HepG2 (cell line): ENCODE data around the gene AP1G1. TPM values are rescaled to one million over a fixed set of nuclear protein-coding genes. Genes with fewer than 3 reads are reported as not detected.

ENCODE experiments used
- CREM ChIP-seq, 2 experiments: sonication (generic) in 1 of 2; formaldehyde crosslinking in 1 of 2; IDR thresholded peaks; 2 replicates each; pipeline versions ENCODE4 v1.4.0 to v1.6.1; 2016 to 2020; ENCODE audit warnings: antibody characterized with exemption in 1 of 2, mild to moderate bottlenecking in 1 of 2, missing genetic modification reagents in 1 of 2
- FLYWCH1 ChIP-seq: sonication (generic); formaldehyde crosslinking; IDR thresholded peaks from 2 replicates; pipeline ENCODE4 v1.8.1; 2023; ENCODE audit warnings: mild to moderate bottlenecking, missing genetic modification reagents
- FOXP1 ChIP-seq, 2 experiments: fragments of 450-650 bp in 1 of 2; IDR thresholded peaks; 2 replicates each; pipeline ENCODE4 v1.6.1; 2017 to 2018; ENCODE audit warnings: antibody characterized with exemption in 1 of 2
- GFI1 ChIP-seq: sonication (generic); formaldehyde crosslinking; IDR thresholded peaks from 2 replicates; pipeline ENCODE4 v1.5.0; 2020; ENCODE audit warnings: missing genetic modification reagents, mild to moderate bottlenecking, borderline replicate concordance
- GPN1 ChIP-seq: sonication (generic); formaldehyde crosslinking; IDR thresholded peaks from 2 replicates; pipeline ENCODE4 v1.5.1; 2020; ENCODE audit warnings: missing genetic modification reagents, borderline replicate concordance
- HIVEP1 ChIP-seq: sonication (generic); formaldehyde crosslinking; IDR thresholded peaks from 2 replicates; pipeline ENCODE4 v1.4.0; 2020; ENCODE audit warnings: mild to moderate bottlenecking, missing genetic modification reagents
- KAT8 ChIP-seq: IDR thresholded peaks from 2 replicates; pipeline ENCODE4 v1.6.1; 2016; ENCODE audit warnings: missing genetic modification reagents, missing compliant biosample characterization
- NCOA2 ChIP-seq: sonication (generic); formaldehyde crosslinking; IDR thresholded peaks from 2 replicates; pipeline ENCODE4 v1.8.0; 2022; ENCODE audit warnings: inconsistent platforms
- PTBP1 ChIP-seq: fragments of 200-400 bp; formaldehyde crosslinking; IDR thresholded peaks from 2 replicates; pipeline ENCODE4 v1.6.1; 2018; ENCODE audit warnings: low read length, low read depth; ENCODE audit not compliant: poor library complexity, severe bottlenecking
- RNF2 ChIP-seq: fragments of 450-650 bp; conservative IDR thresholded peaks from 2 replicates; pipeline ENCODE4 v1.6.1; 2016; ENCODE audit warnings: low read depth
- SIX1 ChIP-seq: sonication (generic); formaldehyde crosslinking; IDR thresholded peaks from 2 replicates; pipeline ENCODE4 v1.4.0; 2020; ENCODE audit warnings: missing genetic modification reagents, borderline replicate concordance
- STAT5B ChIP-seq: sonication (generic); formaldehyde crosslinking; IDR thresholded peaks from 2 replicates; pipeline ENCODE4 v1.4.0; 2020; ENCODE audit warnings: missing genetic modification reagents
- TARDBP ChIP-seq: sonication (generic); formaldehyde crosslinking; IDR thresholded peaks from 2 replicates; pipeline ENCODE4 v1.8.0; 2022; ENCODE audit warnings: mild to moderate bottlenecking, missing genetic modification reagents
- TRIM24 ChIP-seq: sonication (generic); formaldehyde crosslinking; IDR thresholded peaks from 2 replicates; pipeline ENCODE4 v1.8.0; 2022; ENCODE audit warnings: mild to moderate bottlenecking, missing genetic modification reagents
- ZIK1 ChIP-seq: sonication (generic); formaldehyde crosslinking; IDR thresholded peaks from 2 replicates; pipeline ENCODE4 v1.5.0; 2020; ENCODE audit warnings: mild to moderate bottlenecking, low read depth, missing genetic modification reagents, borderline replicate concordance
- ZNF446 ChIP-seq: sonication (generic); formaldehyde crosslinking; IDR thresholded peaks from 2 replicates; pipeline ENCODE4 v1.5.0; 2020; ENCODE audit warnings: mild to moderate bottlenecking, missing genetic modification reagents
- ZNF501 ChIP-seq: sonication (generic); formaldehyde crosslinking; IDR thresholded peaks from 2 replicates; pipeline ENCODE4 v1.5.1; 2020; ENCODE audit warnings: mild to moderate bottlenecking, moderate library complexity, missing genetic modification reagents
- ZNF589 ChIP-seq: sonication (generic); formaldehyde crosslinking; conservative IDR thresholded peaks from 2 replicates; pipeline ENCODE4 v1.8.0; 2022; ENCODE audit warnings: mild to moderate bottlenecking, moderate library complexity, missing genetic modification reagents
- ZNF878 ChIP-seq: sonication (generic); formaldehyde crosslinking; IDR thresholded peaks from 2 replicates; pipeline ENCODE4 v1.8.1; 2023; ENCODE audit warnings: mild to moderate bottlenecking, missing genetic modification reagents, moderate library complexity
- polyA plus RNA-seq, 8 experiments: library from polyadenylated mRNA; depleted of rRNA in 3 of 8; stranded (reverse) in 7 of 8; unstranded in 1 of 8; fragments of >200 nt; fragmentation: Illumina TruSeq in 4 of 8; extraction: Trizol in 4 of 8; gene quantifications; 2 replicates each; pipeline versions ENCODE4 v1.2.1 to v1.2.3, GENCODE V29; 2011 to 2016; ENCODE audit warnings: low read depth in 4 of 8, missing spikeins in 1 of 8, mixed read lengths in 1 of 8; ENCODE audit not compliant: insufficient read depth in 1 of 8
- total RNA-seq, 5 experiments: library from RNA; depleted of rRNA; stranded (reverse); fragments of >200 nt; fragmentation: Illumina TruSeq; extraction: Trizol; gene quantifications; 2 replicates each; pipeline ENCODE4 v1.2.3, GENCODE V29; 2016; ENCODE audit warnings: low read depth in 1 of 5
- TF ChIP-seq, protein P1 (sequence below): IDR thresholded peaks from 2 replicates; pipeline ENCODE4 v1.6.1; 2012; ENCODE audit warnings: low read length, improper control_type of control experiment
- TF ChIP-seq, protein P2 (sequence below): sonication (generic); formaldehyde crosslinking; IDR thresholded peaks from 2 replicates; pipeline ENCODE4 v1.5.0; 2020; ENCODE audit warnings: missing genetic modification reagents, mild to moderate bottlenecking, borderline replicate concordance
- TF ChIP-seq, protein P3 (sequence below): IDR thresholded peaks from 2 replicates; pipeline ENCODE4 v1.6.1; 2016; ENCODE audit warnings: low read depth

The AP1G1 gene
- total and polyA plus RNA-seq, 2 of the 13 experiments (the other 11 are each of a cell fraction or from before 2014, with no cell fraction given): 62.2 to 66.2 TPM

DNA sequence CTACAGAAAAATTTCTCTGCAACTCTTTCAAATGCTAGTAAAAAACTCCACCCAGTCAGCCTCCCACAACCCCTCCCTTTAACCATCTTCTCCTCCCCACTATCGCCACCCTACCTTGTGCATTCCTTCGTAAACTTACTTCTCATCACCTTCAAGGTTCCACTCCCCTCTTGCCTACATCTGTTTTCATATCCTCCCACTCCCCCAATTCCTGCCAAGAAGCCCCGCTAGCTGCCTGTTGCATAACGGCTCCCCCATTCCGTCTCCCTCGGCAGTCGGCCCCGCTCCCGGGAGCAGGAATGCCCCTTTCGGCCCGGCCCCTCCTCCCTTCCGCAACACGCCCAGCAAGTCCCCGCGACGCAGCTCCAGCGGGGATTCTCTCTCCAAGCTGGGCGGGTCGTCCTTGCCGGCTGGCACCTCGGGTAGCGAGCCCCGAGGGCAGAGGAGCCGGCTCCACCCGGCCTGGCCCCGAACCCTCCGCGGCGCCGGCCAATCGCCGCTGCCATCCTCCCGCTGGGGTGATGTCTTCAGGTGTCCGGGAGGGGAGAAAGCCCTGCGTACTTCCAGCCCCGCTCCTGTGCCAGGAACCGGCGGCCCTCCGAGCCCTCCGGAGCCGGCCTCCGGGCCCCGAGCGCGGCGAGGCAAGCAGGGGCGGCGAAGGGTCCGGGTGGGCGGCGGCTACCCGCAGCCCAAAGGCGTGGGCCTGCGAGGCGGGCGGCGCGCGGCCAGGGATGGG is 85.7 kb downstream of the AP1G1 start (continued):
- TF ChIP-seq, protein P1, sequence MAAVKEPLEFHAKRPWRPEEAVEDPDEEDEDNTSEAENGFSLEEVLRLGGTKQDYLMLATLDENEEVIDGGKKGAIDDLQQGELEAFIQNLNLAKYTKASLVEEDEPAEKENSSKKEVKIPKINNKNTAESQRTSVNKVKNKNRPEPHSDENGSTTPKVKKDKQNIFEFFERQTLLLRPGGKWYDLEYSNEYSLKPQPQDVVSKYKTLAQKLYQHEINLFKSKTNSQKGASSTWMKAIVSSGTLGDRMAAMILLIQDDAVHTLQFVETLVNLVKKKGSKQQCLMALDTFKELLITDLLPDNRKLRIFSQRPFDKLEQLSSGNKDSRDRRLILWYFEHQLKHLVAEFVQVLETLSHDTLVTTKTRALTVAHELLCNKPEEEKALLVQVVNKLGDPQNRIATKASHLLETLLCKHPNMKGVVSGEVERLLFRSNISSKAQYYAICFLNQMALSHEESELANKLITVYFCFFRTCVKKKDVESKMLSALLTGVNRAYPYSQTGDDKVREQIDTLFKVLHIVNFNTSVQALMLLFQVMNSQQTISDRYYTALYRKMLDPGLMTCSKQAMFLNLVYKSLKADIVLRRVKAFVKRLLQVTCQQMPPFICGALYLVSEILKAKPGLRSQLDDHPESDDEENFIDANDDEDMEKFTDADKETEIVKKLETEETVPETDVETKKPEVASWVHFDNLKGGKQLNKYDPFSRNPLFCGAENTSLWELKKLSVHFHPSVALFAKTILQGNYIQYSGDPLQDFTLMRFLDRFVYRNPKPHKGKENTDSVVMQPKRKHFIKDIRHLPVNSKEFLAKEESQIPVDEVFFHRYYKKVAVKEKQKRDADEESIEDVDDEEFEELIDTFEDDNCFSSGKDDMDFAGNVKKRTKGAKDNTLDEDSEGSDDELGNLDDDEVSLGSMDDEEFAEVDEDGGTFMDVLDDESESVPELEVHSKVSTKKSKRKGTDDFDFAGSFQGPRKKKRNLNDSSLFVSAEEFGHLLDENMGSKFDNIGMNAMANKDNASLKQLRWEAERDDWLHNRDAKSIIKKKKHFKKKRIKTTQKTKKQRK: no peak
- TF ChIP-seq SIX1 (CRISPR knock-in tag) (no peak), GPN1 (CRISPR knock-in tag) (no peak), GFI1 (CRISPR knock-in tag) (no peak), ZNF501 (peak; percentile 87; the same call in 1 of the 2 replicates), ZNF878 (CRISPR knock-in tag) (no peak), FOXP1 (IDR thresholded peaks at IDR 0.05) (no peak), FOXP1 (CRISPR knock-in tag; IDR thresholded peaks at IDR 0.05) (no peak), NCOA2 (CRISPR knock-in tag) (no peak), ZNF446 (CRISPR knock-in tag) (no peak; the same call in 1 of the 2 replicates), KAT8 (CRISPR knock-in tag) (0 out of 2 replicates have a peak, but pooled peaks have one; percentile 32), HIVEP1 (CRISPR knock-in tag) (peak; percentile 98), ZIK1 (CRISPR knock-in tag) (0 out of 2 replicates have a peak, but pooled peaks have one; percentile 11), RNF2 (no peak), TARDBP (CRISPR knock-in tag) (no peak; the same call in 1 of the 2 replicates), STAT5B (CRISPR knock-in tag) (no peak), ZNF589 (CRISPR knock-in tag) (no peak; the same call in 1 of the 2 replicates), CREM (IDR thresholded peaks at IDR 0.05) (no peak), CREM (CRISPR knock-in tag; IDR thresholded peaks at IDR 0.05) (no peak), FLYWCH1 (0 out of 2 replicates have a peak, but pooled peaks have one; percentile 45), PTBP1 (no peak), TRIM24 (CRISPR knock-in tag) (no peak)
- TF ChIP-seq, protein P2, sequence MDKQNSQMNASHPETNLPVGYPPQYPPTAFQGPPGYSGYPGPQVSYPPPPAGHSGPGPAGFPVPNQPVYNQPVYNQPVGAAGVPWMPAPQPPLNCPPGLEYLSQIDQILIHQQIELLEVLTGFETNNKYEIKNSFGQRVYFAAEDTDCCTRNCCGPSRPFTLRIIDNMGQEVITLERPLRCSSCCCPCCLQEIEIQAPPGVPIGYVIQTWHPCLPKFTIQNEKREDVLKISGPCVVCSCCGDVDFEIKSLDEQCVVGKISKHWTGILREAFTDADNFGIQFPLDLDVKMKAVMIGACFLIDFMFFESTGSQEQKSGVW: no peak
- TF ChIP-seq, protein P3, sequence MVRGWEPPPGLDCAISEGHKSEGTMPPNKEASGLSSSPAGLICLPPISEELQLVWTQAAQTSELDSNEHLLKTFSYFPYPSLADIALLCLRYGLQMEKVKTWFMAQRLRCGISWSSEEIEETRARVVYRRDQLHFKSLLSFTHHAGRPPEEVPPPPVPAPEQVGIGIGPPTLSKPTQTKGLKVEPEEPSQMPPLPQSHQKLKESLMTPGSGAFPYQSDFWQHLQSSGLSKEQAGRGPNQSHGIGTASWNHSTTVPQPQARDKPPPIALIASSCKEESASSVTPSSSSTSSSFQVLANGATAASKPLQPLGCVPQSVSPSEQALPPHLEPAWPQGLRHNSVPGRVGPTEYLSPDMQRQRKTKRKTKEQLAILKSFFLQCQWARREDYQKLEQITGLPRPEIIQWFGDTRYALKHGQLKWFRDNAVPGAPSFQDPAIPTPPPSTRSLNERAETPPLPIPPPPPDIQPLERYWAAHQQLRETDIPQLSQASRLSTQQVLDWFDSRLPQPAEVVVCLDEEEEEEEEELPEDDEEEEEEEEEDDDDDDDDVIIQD (CRISPR knock-in tag): peak; percentile 16; the same call in 1 of the 2 replicates
